HG02623 (cell line): Measurements from ENCODE around the gene SRBD1.

Experiments used
- ATAC-seq: cut with Tn5 transposase; IDR thresholded peaks from one replicate; pipeline ENCODE4 v1.9.1; 2021; ENCODE audit warnings: moderate library complexity; ENCODE audit not compliant: unreplicated experiment

Gene SRBD1

GRCh38 chr2:45611020-45611859 is at the start of gene SRBD1:
SRBD1 (minus strand) TSS chr2:45611267; CDS start chr2:45605441, 5,826 bp downstream.
- ATAC-seq = peak; percentile 88

GRCh38 chr2:45654250-45654649 is 43.2 kb upstream of the SRBD1 start:
- ATAC-seq = no peak

GRCh38 chr2:45653122-45653913 is 42.3 kb upstream of the SRBD1 start:
- no peak for ATAC-seq

GRCh38 chr2:45652090-45653031 is 41.3 kb upstream of the SRBD1 start:
- ATAC-seq = no peak

GRCh38 chr2:45651415-45652089 is 40.5 kb upstream of the SRBD1 start, which contains the start of gene PRKCE:
PRKCE (plus strand) TSS chr2:45651675.
- peak; percentile 15 for ATAC-seq

GRCh38 chr2:45650851-45651414 is 39.9 kb upstream of the SRBD1 start:
- ATAC-seq = peak; percentile 69

- ATAC-seq = peak; percentile 15
Observed at GRCh38 chr2:45649858-45650811, 39.1 kb upstream of the SRBD1 start.

GRCh38 chr2:45649462-45649857 is 38.4 kb upstream of the SRBD1 start:
- ATAC-seq = no peak

GRCh38 chr2:45648636-45649035 is 37.6 kb upstream of the SRBD1 start:
- no peak for ATAC-seq

GRCh38 chr2:45647986-45648520 is 37.0 kb upstream of the SRBD1 start:
- ATAC-seq = no peak

- ATAC-seq = no peak
Observed at GRCh38 chr2:45647356-45647755, 36.3 kb upstream of the SRBD1 start.

- no peak for ATAC-seq
Observed at GRCh38 chr2:45646289-45646688, 35.2 kb upstream of the SRBD1 start.

- ATAC-seq = peak; percentile 67
Observed at GRCh38 chr2:45643543-45644542, 32.8 kb upstream of the SRBD1 start.

- ATAC-seq = no peak
Observed at GRCh38 chr2:45643095-45643494, 32.0 kb upstream of the SRBD1 start.

- ATAC-seq = no peak
Observed at GRCh38 chr2:45640576-45640975, 29.5 kb upstream of the SRBD1 start.

GRCh38 chr2:45637440-45637839 is 26.4 kb upstream of the SRBD1 start:
- no peak for ATAC-seq

- no peak for ATAC-seq
Observed at GRCh38 chr2:45636008-45636407, 24.9 kb upstream of the SRBD1 start.
